Measurements from ENCODE around the gene CTTNBP2NL. TPM values are rescaled to one million over a fixed set of nuclear protein-coding genes. Genes with fewer than 3 reads are reported as not detected.
A peak's percentile ranks its signal among the peaks of the same experiment; 100 is the strongest.
"Not testable (repeated sequence)": the region's sequence is repeated elsewhere in the genome, so short reads cannot be mapped to it uniquely, and the experiment has no call there.

The CTTNBP2NL gene
- polyA plus RNA-seq, 3 donors, result 40.9 to 46.5 (median 43.8) TPM

GRCh38 chr1:112448904-112449629 lies 53.1 kb downstream of the CTTNBP2NL start:
- DNase-seq (ENCODE audit: extremely low read depth in 1 of 11, low read depth in 9 of 11, low spot score in 4 of 11), result no peak

DNA sequence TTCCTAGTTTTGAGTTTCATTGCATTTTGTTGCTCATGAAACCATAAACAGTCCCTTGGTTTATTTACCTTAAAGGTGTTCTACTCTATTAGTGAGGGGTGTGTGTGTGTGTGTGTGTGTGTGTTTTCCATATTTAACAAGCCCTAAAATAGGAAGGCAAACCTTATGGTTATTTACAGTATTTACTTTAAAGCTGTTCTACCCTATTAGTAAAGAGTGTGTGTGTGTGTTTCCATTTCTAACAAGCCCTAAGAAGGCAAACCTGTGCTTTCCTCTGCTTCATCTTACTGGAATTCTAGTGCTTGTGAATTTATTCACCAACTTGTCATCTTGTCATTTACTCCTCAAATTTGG lies 53.6 kb downstream of the CTTNBP2NL start:
- DNase-seq (ENCODE audit: extremely low read depth in 1 of 11, low read depth in 9 of 11, low spot score in 4 of 11), result no peak

- DNase-seq (ENCODE audit: extremely low read depth in 1 of 11, low read depth in 9 of 11, low spot score in 4 of 11), result no peak
Measured at GRCh38 chr1:112450773-112451172, 54.8 kb downstream of the CTTNBP2NL start.

DNA sequence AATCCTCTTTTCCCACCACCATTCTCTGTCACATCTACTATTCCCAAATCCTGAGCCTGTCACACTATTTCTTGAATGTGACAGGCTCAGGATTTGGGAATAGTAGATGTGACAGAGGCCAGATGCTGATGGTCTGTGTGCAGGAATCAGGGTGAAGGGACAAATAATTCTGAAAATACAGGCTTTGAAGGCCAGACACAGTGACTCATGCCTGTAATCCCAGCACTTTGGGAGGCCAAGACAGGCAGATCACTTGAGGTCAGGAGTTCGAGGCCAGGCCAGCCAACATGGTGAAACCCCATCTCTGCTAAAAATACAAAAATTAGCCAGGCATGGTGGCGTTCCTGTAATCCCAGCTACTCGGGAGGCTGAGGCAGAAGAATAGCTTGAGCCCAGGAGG lies 55.3 kb downstream of the CTTNBP2NL start:
- DNase-seq (ENCODE audit: extremely low read depth in 1 of 11, low read depth in 9 of 11, low spot score in 4 of 11), result not testable (repeated sequence)

DNA sequence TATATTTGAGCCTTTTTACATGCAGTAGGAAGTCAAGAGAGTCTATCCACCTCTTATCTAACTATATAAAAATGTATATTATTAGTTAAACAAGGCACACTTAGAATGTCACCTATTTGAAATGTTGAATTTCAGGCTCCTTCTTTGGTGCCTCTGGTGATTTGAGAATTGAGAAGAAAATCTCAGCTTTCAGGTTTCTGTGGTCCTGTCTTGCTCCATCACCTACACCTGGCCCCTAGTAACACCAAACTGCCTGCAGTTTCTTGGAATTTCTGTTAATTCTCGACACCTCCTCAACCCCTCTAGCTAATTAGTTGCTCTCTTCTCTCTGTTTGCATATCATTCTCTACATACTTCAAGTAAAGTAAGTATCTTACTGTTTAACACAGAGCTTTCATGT lies 57.9 kb downstream of the CTTNBP2NL start:
- no peak for DNase-seq (ENCODE audit: extremely low read depth in 1 of 11, low read depth in 9 of 11, low spot score in 4 of 11)

DNA sequence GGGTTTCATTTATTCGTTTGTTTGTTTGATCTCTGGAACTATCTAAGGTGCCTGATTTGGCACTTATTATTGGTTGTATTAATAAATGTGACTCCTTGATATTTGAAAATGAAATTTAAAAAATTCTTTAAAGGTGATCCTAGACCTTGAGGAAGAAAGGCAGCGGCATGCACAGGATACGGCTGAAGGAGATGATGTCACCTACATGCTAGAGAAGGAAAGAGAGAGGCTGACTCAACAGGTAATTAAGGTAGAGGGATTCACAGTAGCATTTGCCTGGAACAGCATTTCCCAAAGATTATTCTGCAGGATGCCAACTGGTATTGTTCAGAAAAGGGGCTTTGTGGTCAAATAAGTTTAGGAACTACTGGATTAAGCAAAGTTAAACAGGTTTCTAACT lies 58.3 kb downstream of the CTTNBP2NL start:
- no peak for DNase-seq (ENCODE audit: extremely low read depth in 1 of 11, low read depth in 9 of 11, low spot score in 4 of 11)

- DNase-seq (ENCODE audit: extremely low read depth in 1 of 11, low read depth in 9 of 11, low spot score in 4 of 11), result no peak
Measured at GRCh38 chr1:112457241-112457640, 61.2 kb downstream of the CTTNBP2NL start.

- no peak for DNase-seq (ENCODE audit: extremely low read depth in 1 of 11, low read depth in 9 of 11, low spot score in 4 of 11)
Measured at GRCh38 chr1:112457955-112458354, 61.9 kb downstream of the CTTNBP2NL start.

DNA sequence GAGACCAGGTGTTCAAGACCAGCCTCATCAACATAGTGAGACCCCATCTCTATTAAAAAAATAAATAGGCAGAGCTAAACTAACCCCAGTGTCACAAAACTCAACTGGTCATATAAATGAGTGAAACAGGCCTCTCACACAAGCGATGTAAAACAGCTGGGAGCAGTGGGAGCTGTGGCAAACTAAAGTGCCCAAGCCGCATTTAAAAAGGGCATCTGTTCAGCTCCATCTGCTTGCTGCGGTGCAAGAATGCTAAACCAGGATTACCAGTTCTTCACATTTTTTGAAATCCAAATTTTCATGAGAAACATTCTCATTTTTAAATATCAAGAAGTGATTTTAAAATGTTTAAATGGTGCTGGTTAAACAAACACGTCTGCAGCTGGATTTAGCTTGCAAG lies 62.7 kb downstream of the CTTNBP2NL start:
- DNase-seq (ENCODE audit: extremely low read depth in 1 of 11, low read depth in 9 of 11, low spot score in 4 of 11), result no peak

- DNase-seq (ENCODE audit: extremely low read depth in 1 of 11, low read depth in 9 of 11, low spot score in 4 of 11), result no peak
Measured at GRCh38 chr1:112460615-112461014, 64.6 kb downstream of the CTTNBP2NL start.

DNA sequence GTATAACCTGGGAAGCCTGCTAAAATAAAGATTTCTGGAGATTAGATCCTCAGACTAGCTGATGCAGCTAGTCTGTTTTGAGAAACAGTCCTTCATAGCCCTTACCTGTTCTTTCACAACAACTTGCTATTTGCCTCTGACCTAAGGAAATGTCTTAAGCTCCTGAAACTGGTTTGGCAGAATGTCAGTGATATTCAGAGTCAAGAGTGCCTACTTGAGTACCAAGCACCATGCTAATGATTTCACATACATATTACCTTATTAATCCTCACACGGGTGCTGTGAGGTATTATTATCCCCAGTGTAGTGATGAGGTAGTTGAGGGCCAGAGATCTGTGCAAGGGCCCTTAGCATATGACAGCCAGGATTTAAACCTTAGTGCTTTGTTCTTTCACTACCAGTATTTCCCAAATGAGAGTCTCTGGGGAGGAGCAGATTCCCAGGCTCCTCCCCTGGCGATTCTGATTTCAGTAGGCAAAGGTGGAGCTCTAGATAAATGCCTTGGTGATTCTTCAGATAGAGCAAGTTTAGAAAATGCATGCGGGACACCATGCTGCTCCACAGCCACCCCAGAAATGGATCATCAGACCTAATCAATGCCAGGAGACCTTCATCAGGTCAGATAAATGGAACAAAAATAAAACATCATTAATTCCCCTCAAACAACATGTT lies 65.3 kb downstream of the CTTNBP2NL start:
- DNase-seq (ENCODE audit: extremely low read depth in 1 of 11, low read depth in 9 of 11, low spot score in 4 of 11), result no peak

GRCh38 chr1:112462953-112463279 lies 66.9 kb downstream of the CTTNBP2NL start:
- DNase-seq (ENCODE audit: extremely low read depth in 1 of 11, low read depth in 9 of 11, low spot score in 4 of 11), result no peak

DNA sequence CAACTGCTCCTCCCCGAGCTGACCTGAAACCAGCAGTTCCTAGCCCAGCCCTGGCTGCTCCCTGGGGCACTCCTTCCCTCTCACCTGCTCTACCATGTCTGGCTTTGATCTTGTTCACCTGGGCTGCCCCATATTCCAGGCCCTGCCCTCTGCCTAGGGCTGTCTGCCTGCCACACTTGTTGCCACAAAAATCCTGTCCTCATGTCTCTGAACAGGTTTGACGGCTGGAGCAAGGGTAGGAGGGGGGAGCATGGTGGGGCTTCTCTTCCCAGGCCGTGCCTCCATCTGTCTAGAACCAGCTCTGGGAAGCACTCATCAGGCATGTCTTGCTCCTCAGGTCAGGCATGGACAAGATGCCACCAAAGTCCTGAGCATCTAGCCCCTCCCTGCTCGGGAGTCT lies 68.5 kb downstream of the CTTNBP2NL start:
- no peak for DNase-seq (ENCODE audit: extremely low read depth in 1 of 11, low read depth in 9 of 11, low spot score in 4 of 11)

- no peak for DNase-seq (ENCODE audit: extremely low read depth in 1 of 11, low read depth in 9 of 11, low spot score in 4 of 11)
Measured at GRCh38 chr1:112465122-112465521, 69.1 kb downstream of the CTTNBP2NL start.

DNA sequence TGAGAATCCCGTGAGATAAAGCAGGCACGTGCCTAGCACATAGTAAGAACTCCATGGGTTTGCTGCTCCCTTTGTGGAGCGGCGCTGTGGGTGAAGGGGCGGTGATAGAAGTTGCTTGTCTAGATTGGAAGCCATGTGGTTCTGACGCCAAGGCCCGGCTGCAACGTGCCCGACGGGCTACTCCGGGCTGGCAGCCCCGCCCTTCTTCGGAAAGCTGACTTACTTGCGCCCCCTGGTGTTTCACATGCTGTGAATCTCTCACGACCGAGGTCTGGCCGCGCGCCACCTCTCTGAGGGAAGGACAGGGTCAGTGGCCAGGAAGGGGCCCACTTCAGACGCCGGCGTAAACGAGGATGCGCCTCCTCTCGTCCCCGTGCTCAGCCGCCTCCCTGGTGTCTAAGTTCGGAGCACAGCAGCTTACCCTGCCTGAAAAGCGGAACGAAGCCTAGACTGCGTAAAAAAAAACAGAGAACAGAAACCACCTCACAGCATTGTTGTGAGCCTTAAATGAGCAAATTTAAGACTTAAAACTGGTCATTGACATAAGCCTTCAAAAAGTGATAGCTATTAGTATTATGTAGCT lies 70.2 kb downstream of the CTTNBP2NL start:
- DNase-seq (ENCODE audit: extremely low read depth in 1 of 11, low read depth in 9 of 11, low spot score in 4 of 11), result peak; percentile 78 to 91 (median 86)

DNA sequence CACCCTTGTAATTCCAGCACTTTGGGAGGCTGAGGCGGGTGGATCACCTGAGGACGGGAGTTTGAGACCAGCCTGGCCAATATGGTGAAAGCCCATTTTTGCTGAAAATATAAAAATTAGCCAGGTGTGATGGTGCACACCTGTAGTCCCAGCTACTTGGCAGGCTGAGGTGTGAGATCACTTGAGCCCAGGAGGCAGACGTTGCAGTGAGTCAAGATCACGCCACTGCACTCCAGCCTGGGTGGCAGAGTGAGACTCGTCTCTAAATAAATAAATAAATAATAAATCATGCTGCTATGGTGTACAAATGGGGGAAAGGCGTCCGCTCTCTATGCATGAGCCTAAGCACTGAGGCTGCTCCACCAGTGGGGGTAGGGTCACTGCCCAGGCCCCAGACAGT lies 74.3 kb downstream of the CTTNBP2NL start:
- DNase-seq (ENCODE audit: extremely low read depth in 1 of 11, low read depth in 9 of 11, low spot score in 4 of 11), result not testable (repeated sequence)

DNA sequence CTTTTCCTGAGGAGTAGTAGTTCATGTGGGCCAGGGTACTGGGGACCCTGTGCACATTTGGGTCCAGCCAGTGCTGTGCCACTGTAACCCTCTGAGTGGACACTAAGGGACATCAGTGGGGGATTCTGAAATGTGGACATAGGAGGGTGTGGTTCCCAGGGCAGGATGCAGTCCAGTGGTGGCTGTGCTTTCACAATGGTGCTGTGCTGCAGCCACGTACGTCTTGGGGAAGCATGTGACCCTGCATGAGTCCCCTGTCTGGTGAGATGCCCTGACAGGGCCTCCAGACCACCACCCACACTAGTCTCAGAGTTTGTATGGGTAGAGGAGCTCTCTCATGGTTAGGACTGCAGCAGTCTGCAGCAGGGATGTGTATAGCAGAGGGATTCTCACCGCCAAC lies 75.0 kb downstream of the CTTNBP2NL start:
- DNase-seq (ENCODE audit: extremely low read depth in 1 of 11, low read depth in 9 of 11, low spot score in 4 of 11), result no peak

- no peak for DNase-seq (ENCODE audit: extremely low read depth in 1 of 11, low read depth in 9 of 11, low spot score in 4 of 11)
Measured at GRCh38 chr1:112472142-112472541, 76.1 kb downstream of the CTTNBP2NL start.

- DNase-seq (ENCODE audit: extremely low read depth in 1 of 11, low read depth in 9 of 11, low spot score in 4 of 11), result no peak
Measured at GRCh38 chr1:112477550-112477949, 81.5 kb downstream of the CTTNBP2NL start.

GRCh38 chr1:112478314-112478713 lies 82.3 kb downstream of the CTTNBP2NL start:
- DNase-seq (ENCODE audit: extremely low read depth in 1 of 11, low read depth in 9 of 11, low spot score in 4 of 11), result no peak

- DNase-seq (ENCODE audit: extremely low read depth in 1 of 11, low read depth in 9 of 11, low spot score in 4 of 11), result not testable (repeated sequence)
Measured at GRCh38 chr1:112486063-112486462, 90.0 kb downstream of the CTTNBP2NL start.
